GM21576 (cell line): ENCODE results near the gene RNF150.
A peak's percentile ranks its signal among the peaks of the same experiment; 100 is the strongest.
"Not testable (repeated sequence)": the region's sequence is repeated elsewhere in the genome, so short reads cannot be mapped to it uniquely, and the experiment has no call there.

ENCODE experiments used
- ATAC-seq: cut with Tn5 transposase; IDR thresholded peaks from one replicate; pipeline ENCODE4 v1.9.1; 2021; ENCODE audit warnings: mild to moderate bottlenecking, moderate library complexity; ENCODE audit not compliant: unreplicated experiment

RNF150 gene

GRCh38 chr4:141133146-141133998, at the start of gene RNF150:
RNF150 (minus strand) TSS chr4:141133469.
- peak; percentile 64 for ATAC-seq

GRCh38 chr4:141180991-141181761, 47.9 kb upstream of the RNF150 start:
- ATAC-seq, result no peak

GRCh38 chr4:141179474-141180373, 46.5 kb upstream of the RNF150 start:
- ATAC-seq, result no peak

- no peak for ATAC-seq
Observed at GRCh38 chr4:141177171-141177570, 43.9 kb upstream of the RNF150 start.

GRCh38 chr4:141174457-141174856, 41.2 kb upstream of the RNF150 start:
- no peak for ATAC-seq

GRCh38 chr4:141170671-141171070, 37.4 kb upstream of the RNF150 start:
- ATAC-seq, result no peak

GRCh38 chr4:141169391-141169790, 36.1 kb upstream of the RNF150 start:
- ATAC-seq, result no peak

GRCh38 chr4:141165001-141165400, 31.7 kb upstream of the RNF150 start:
- not testable (repeated sequence) for ATAC-seq

GRCh38 chr4:141159027-141159426, 25.8 kb upstream of the RNF150 start:
- ATAC-seq, result no peak

- ATAC-seq, result no peak
Observed at GRCh38 chr4:141158219-141158618, 24.9 kb upstream of the RNF150 start.

- no peak for ATAC-seq
Observed at GRCh38 chr4:141155586-141155985, 22.3 kb upstream of the RNF150 start.

GRCh38 chr4:141154725-141155124, 21.5 kb upstream of the RNF150 start:
- no peak for ATAC-seq

GRCh38 chr4:141153751-141154510, 20.7 kb upstream of the RNF150 start:
- no peak for ATAC-seq

- ATAC-seq, result no peak
Observed at GRCh38 chr4:141144207-141144606, 10.9 kb upstream of the RNF150 start.

GRCh38 chr4:141142423-141142822, 9.2 kb upstream of the RNF150 start:
- ATAC-seq, result no peak

GRCh38 chr4:141140391-141141200, 7.3 kb upstream of the RNF150 start:
- no peak for ATAC-seq

GRCh38 chr4:141133999-141134995, 1.0 kb upstream of the RNF150 start:
- ATAC-seq, result no peak

- peak; percentile 13 for ATAC-seq
Observed at GRCh38 chr4:141132709-141133145, 542 bp downstream of the RNF150 start.
